Mesenchymal stem cell (in vitro differentiated cells and primary cell): ENCODE results near the gene SORBS1.

Source experiments
- DNase-seq: peaks from one replicate; pipeline ENCODE4 v3.0.0-alpha.2; 2013
- H2AFZ ChIP-seq: one replicate; pipeline ENCODE4 v1.6.1; 2013; ENCODE audit warnings: low read depth, mild to moderate bottlenecking, control low read depth, inconsistent platforms, low read length, moderate library complexity
- H2AK5ac ChIP-seq: 2 replicates; pipeline ENCODE4 v1.6.1; 2013; ENCODE audit warnings: low read length, moderate library complexity, mild to moderate bottlenecking, inconsistent platforms; ENCODE audit not compliant: severe bottlenecking
- H2BK120ac ChIP-seq: one replicate; pipeline ENCODE4 v1.6.1; 2013; ENCODE audit warnings: low read depth, mild to moderate bottlenecking, inconsistent platforms, low read length, moderate library complexity
- H2BK12ac ChIP-seq, 2 experiments: one replicate each; pipeline ENCODE4 v1.6.1; 2013; ENCODE audit warnings: inconsistent platforms in 2 of 2, low read length in 2 of 2, mild to moderate bottlenecking in 2 of 2, moderate library complexity in 2 of 2, control low read depth in 1 of 2
- H2BK15ac ChIP-seq: one replicate; pipeline ENCODE4 v1.6.1; 2013; ENCODE audit warnings: mild to moderate bottlenecking, low read depth, inconsistent platforms; ENCODE audit not compliant: poor library complexity, severe bottlenecking
- H2BK5ac ChIP-seq: 2 replicates; pipeline ENCODE4 v1.6.1; 2013; ENCODE audit warnings: low read depth, mild to moderate bottlenecking, low read length, control low read depth, inconsistent platforms; ENCODE audit not compliant: poor library complexity, severe bottlenecking
- H3K14ac ChIP-seq, 2 experiments: one replicate each; pipeline ENCODE4 v1.6.1; 2013; ENCODE audit warnings: inconsistent platforms in 2 of 2, low read length in 2 of 2, control low read depth in 1 of 2, mild to moderate bottlenecking in 1 of 2, moderate library complexity in 1 of 2
- H3K18ac ChIP-seq, 2 experiments: one replicate each; pipeline ENCODE4 v1.6.1; 2013; ENCODE audit warnings: inconsistent platforms in 2 of 2, low read length in 2 of 2, control low read depth in 1 of 2, low read depth in 1 of 2, mild to moderate bottlenecking in 1 of 2
- H3K23ac ChIP-seq, 2 experiments: one replicate each; pipeline ENCODE4 v1.6.1; 2013; ENCODE audit warnings: inconsistent platforms in 2 of 2, low read length in 2 of 2, mild to moderate bottlenecking in 2 of 2, moderate library complexity in 2 of 2, control low read depth in 1 of 2
- H3K27ac ChIP-seq: 2 replicates; pipeline ENCODE4 v1.5.1; 2013; ENCODE audit warnings: mild to moderate bottlenecking, moderate library complexity, low read length, control low read depth, inconsistent platforms; ENCODE audit not compliant: poor library complexity, severe bottlenecking
- H3K27me3 ChIP-seq, 2 experiments: 2 replicates each; pipeline versions ENCODE4 v1.6.1 to v1.7.0; 2013; ENCODE audit warnings: low read length in 2 of 2, mild to moderate bottlenecking in 2 of 2, moderate library complexity in 2 of 2, control low read depth in 1 of 2, inconsistent platforms in 1 of 2; ENCODE audit not compliant: control insufficient read depth in 1 of 2, insufficient read depth in 1 of 2
- H3K36me3 ChIP-seq, 2 experiments: 2 replicates each; pipeline versions ENCODE4 v1.6.1 to v1.7.0; 2013; ENCODE audit warnings: low read length in 2 of 2, control low read depth in 1 of 2, inconsistent platforms in 1 of 2, low read depth in 1 of 2, mild to moderate bottlenecking in 1 of 2; ENCODE audit not compliant: insufficient read depth in 2 of 2, control insufficient read depth in 1 of 2
- H3K4ac ChIP-seq, 2 experiments: one replicate each; pipeline ENCODE4 v1.6.1; 2013; ENCODE audit warnings: inconsistent platforms in 2 of 2, low read length in 2 of 2, mild to moderate bottlenecking in 2 of 2, moderate library complexity in 2 of 2, control low read depth in 1 of 2, low read depth in 1 of 2
- H3K4me1 ChIP-seq: 2 replicates; pipeline ENCODE4 v1.6.1; 2013; ENCODE audit warnings: low read depth, low read length, control low read depth; ENCODE audit not compliant: control insufficient read depth, insufficient read depth
- H3K4me2 ChIP-seq: 2 replicates; pipeline ENCODE4 v1.6.1; 2013; ENCODE audit warnings: low read length, mild to moderate bottlenecking, inconsistent platforms; ENCODE audit not compliant: poor library complexity, severe bottlenecking
- H3K4me3 ChIP-seq, 2 experiments: 2 replicates each; pipeline versions ENCODE4 v1.5.1 to v1.7.0; 2013; ENCODE audit warnings: low read length in 2 of 2, mild to moderate bottlenecking in 2 of 2, control low read depth in 1 of 2, low read depth in 1 of 2; ENCODE audit not compliant: insufficient read depth in 1 of 2
- H3K79me1 ChIP-seq: replicated peaks from 2 replicates; pipeline ENCODE4 v1.6.1; 2013; ENCODE audit warnings: mild to moderate bottlenecking, control low read depth, low read length, inconsistent platforms; ENCODE audit not compliant: poor library complexity, severe bottlenecking
- H3K9ac ChIP-seq: 2 replicates; pipeline ENCODE4 v1.7.0; 2013; ENCODE audit warnings: mild to moderate bottlenecking, low read length, moderate library complexity
- H3K9me3 ChIP-seq: 2 replicates; pipeline ENCODE4 v1.7.0; 2013; ENCODE audit warnings: mild to moderate bottlenecking, low read length; ENCODE audit not compliant: control insufficient read depth
- H4K8ac ChIP-seq: one replicate; pipeline ENCODE4 v1.6.1; 2013; ENCODE audit warnings: inconsistent platforms, mild to moderate bottlenecking, low read length, moderate library complexity
- H4K91ac ChIP-seq: one replicate; pipeline ENCODE4 v1.6.1; 2013; ENCODE audit warnings: mild to moderate bottlenecking, low read length, inconsistent platforms
- WGBS: methylation state at CpG from one replicate; pipeline ENCODE4 v1.1.7; 2013; ENCODE audit warnings: mixed read lengths; 5-methylcytosine and 5-hydroxymethylcytosine counted together

SORBS1 gene

GRCh38 chr10:95536894-95537541 is 24.2 kb downstream of the SORBS1 start:
- Histone ChIP-seq H3K4me2 (no peak overlapping the region), H3K14ac (no peak overlapping the region), H2BK120ac (no peak overlapping the region), H4K8ac (no peak overlapping the region), H3K18ac (no peak overlapping the region), H2BK12ac (no peak overlapping the region), H2BK15ac (no peak overlapping the region), H3K79me1 (peaks cover 8% of the 10 kb centered on the region), H3K27me3 (peaks cover 0 to 9% of the 10 kb centered on the region in 2 experiments), H2AK5ac (no peak overlapping the region), H4K91ac (no peak overlapping the region), H2AFZ (no peak overlapping the region), H3K36me3 (no peaks in the 10 kb centered on the region), H3K23ac (no peak overlapping the region), H3K9ac (no peak overlapping the region), H3K27ac (no peak overlapping the region), H3K9me3 (no peaks in the 10 kb centered on the region), H2BK5ac (no peak overlapping the region), H3K4me3 (no peak overlapping the region), H3K4me1 (peaks cover 9% of the 10 kb centered on the region), H3K4ac (no peak overlapping the region)
- WGBS: 91% methylated on average over 6 of the region's 8 CpGs
- DNase-seq: no peak

GRCh38 chr10:95536017-95536416 is 25.2 kb downstream of the SORBS1 start:
- H3K36me3 ChIP-seq: no peaks in the 10 kb centered on the region
- DNase-seq: peak; percentile 23
- no peak overlapping the region for H3K27ac ChIP-seq
- H3K9me3 ChIP-seq: no peaks in the 10 kb centered on the region
- no peak overlapping the region for H3K4me3 ChIP-seq
- peaks cover 0 to 11% of the 10 kb centered on the region in 2 experiments for H3K27me3 ChIP-seq
- no peak overlapping the region for H2AK5ac ChIP-seq
- H4K8ac ChIP-seq: no peak overlapping the region
- no peak overlapping the region for H3K18ac ChIP-seq
- H3K4ac ChIP-seq: no peak overlapping the region
- H3K9ac ChIP-seq: no peak overlapping the region
- no peak overlapping the region for H3K4me2 ChIP-seq
- H2BK120ac ChIP-seq: no peak overlapping the region
- peaks cover 6% of the 10 kb centered on the region for H3K79me1 ChIP-seq
- H3K14ac ChIP-seq: no peak overlapping the region
- no peak overlapping the region for H3K23ac ChIP-seq
- no peak overlapping the region for H2AFZ ChIP-seq
- no peak overlapping the region for H2BK15ac ChIP-seq
- no peak overlapping the region for H2BK12ac ChIP-seq
- 35% methylated on average over 7 of the region's 8 CpGs for WGBS
- H2BK5ac ChIP-seq: no peak overlapping the region
- no peak overlapping the region for H4K91ac ChIP-seq
- peaks cover 9% of the 10 kb centered on the region for H3K4me1 ChIP-seq

GRCh38 chr10:95535526-95535925 is 25.6 kb downstream of the SORBS1 start:
- H3K4ac ChIP-seq: no peak overlapping the region
- WGBS: 67% methylated on average over 1 of the region's 2 CpGs

GRCh38 chr10:95533590-95533989 is 27.6 kb downstream of the SORBS1 start:
- Histone ChIP-seq H3K9me3 (no peaks in the 10 kb centered on the region), H3K27ac (no peak overlapping the region), H2BK15ac (no peak overlapping the region), H2AFZ (no peak overlapping the region), H2BK5ac (no peak overlapping the region), H2AK5ac (no peak overlapping the region), H3K9ac (no peak overlapping the region), H3K23ac (no peak overlapping the region), H3K27me3 (peaks cover 0 to 19% of the 10 kb centered on the region in 2 experiments), H4K8ac (no peak overlapping the region), H3K4ac (no peak overlapping the region), H2BK12ac (no peak overlapping the region), H3K18ac (no peak overlapping the region), H3K4me1 (peaks cover 9% of the 10 kb centered on the region), H3K36me3 (no peaks in the 10 kb centered on the region), H3K79me1 (peaks cover 3% of the 10 kb centered on the region), H3K14ac (no peak overlapping the region), H4K91ac (no peak overlapping the region), H2BK120ac (no peak overlapping the region), H3K4me2 (no peak overlapping the region), H3K4me3 (no peak overlapping the region)
- no peak for DNase-seq
- 76% methylated on average over 6 of the region's 6 CpGs for WGBS

More at GRCh38 chr10:95535526-95535925, 25.6 kb downstream of the SORBS1 start:
- Histone ChIP-seq H3K23ac (no peak overlapping the region), H3K27ac (no peak overlapping the region), H2BK5ac (no peak overlapping the region), H3K9me3 (no peaks in the 10 kb centered on the region), H2BK15ac (no peak overlapping the region), H4K8ac (no peak overlapping the region), H3K4me1 (peaks cover 9% of the 10 kb centered on the region), H3K4me3 (no peak overlapping the region), H3K36me3 (no peaks in the 10 kb centered on the region), H3K14ac (no peak overlapping the region), H3K79me1 (peaks cover 6% of the 10 kb centered on the region), H2AK5ac (no peak overlapping the region), H3K18ac (no peak overlapping the region), H3K27me3 (peaks cover 0 to 14% of the 10 kb centered on the region in 2 experiments), H2BK120ac (no peak overlapping the region), H2AFZ (no peak overlapping the region), H2BK12ac (no peak overlapping the region), H4K91ac (no peak overlapping the region), H3K4me2 (no peak overlapping the region), H3K9ac (no peak overlapping the region)
- no peak for DNase-seq
